Loucy (cell line): ENCODE data around the gene EFHB.

Experiments
- CTCF ChIP-seq: fragments of 200-600 bp; sonication (generic); conservative IDR thresholded peaks from 2 replicates; pipeline ENCODE4 v1.5.1; 2014; ENCODE audit warnings: mild to moderate bottlenecking, antibody characterized with exemption, low read length
- EZH2phosphoT487 ChIP-seq: fragments of 200-600 bp; IDR thresholded peaks from 2 replicates; pipeline ENCODE4 v1.6.1; 2018; ENCODE audit warnings: antibody characterized with exemption, mild to moderate bottlenecking, moderate library complexity, borderline replicate concordance

GRCh38 chr3:19970327-19970726 lies 36.3 kb upstream of the EFHB start:
- TF ChIP-seq CTCF (no peak), EZH2phosphoT487 (no peak)
